Stimulated activated CD8-positive, alpha-beta memory T cell treated with anti-CD3 and anti-CD28 coated beads, Interleukin-4, amount 100 ng/mL, for 48 hours (primary cell): ENCODE results near the gene JAKMIP1.

Experiments used
- DNase-seq: peaks from one replicate; pipeline ENCODE4 v3.0.0-alpha.2; 2020

Gene JAKMIP1

DNA sequence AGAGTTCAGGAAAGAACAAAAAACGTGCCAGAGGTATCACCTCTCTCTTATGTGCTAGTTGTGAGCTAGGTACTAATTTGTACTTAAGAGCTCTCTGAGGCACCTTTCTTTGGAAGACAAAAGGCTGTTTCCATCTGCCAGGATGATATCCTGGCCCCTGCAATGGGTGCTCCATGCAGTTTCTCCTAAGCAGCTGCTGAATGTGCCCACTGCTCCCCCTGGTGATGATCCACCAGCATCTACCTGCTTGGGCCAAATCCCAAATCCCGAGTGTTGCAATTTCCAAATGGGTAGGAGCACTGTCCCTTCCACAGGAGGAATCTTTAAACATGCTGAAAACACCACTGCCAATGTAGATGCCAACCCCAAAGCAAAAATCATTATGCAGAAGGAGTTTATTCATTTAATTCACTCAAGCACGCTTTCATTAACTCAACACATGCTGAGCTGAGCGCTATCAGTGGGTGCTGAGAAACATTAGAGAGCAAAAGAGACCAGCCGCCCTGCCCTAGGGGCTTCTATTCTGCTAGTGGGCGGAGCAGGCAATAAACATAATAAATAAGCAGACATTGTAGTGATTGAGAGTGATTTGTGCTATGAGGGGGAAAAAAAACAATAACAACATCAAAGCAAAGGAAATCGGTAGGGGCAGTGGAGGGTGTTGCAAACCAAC is 112.5 kb downstream of the JAKMIP1 start:
- no peak for DNase-seq

DNA sequence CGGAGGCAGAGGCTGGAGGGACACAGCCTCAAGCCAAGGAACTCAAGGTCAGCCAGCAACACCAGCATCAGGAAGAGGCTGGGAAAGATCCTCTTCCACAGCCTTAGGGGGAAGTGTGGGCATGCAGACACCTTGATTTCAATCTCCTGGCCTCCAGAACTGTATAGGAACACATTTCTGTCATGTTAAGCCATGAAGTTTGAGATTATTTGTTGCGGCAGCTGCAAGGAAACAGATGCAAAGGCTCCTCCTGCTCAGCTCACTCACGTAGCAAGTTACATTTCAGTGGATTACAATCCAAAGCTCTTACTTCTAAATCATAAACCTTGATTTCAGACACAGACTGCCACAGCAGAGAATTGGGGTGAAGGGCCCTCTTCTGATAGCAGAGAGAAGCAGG is 113.5 kb downstream of the JAKMIP1 start:
- DNase-seq = no peak

DNA sequence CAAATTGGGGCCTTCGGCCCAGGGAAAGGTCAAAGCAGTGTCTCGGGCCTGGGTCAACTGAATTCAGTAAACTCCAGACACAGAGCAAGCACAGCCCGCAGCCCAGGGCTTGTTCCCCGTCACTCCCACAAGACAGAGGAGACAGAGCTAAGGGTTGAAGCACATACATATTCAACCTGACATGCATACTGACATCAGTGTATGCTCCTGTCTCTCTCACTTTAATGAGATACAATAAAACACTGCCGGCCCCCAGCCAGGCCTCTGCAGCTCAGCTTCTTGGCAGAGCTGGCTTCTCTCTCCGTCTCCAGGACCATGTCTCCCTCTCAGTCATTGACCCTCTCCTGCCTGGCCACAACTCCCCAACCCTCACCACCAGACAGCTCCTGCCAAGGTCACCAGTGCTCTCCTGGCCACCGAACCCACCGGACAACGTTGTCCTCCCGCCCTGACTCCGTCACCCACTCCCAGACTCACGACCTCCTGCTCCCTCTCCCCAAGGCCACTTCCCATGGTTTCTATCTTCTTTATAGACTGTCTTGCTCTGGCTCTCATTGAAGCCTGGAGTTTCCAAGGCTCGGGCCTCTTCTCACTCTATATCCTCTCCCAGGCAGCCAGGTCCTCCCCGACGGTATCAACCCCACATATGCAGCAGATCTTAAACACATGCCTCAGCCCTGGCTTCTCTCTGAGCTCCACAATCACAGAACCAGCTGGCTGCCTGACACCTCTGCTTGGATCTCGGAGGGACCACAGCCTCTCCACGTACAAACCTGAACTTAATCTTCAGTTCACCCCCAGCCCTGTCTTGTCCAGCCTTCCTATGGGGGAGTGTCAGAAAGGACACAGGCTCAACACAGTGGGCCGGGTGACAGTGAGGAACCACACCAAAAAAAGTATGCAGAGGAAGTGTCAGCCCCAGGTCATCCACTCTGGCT is 114.4 kb downstream of the JAKMIP1 start:
- no peak for DNase-seq

- no peak for DNase-seq
These were observed 115.2 kb downstream of the JAKMIP1 start for GRCh38 chr4:6085028-6085690.

DNA sequence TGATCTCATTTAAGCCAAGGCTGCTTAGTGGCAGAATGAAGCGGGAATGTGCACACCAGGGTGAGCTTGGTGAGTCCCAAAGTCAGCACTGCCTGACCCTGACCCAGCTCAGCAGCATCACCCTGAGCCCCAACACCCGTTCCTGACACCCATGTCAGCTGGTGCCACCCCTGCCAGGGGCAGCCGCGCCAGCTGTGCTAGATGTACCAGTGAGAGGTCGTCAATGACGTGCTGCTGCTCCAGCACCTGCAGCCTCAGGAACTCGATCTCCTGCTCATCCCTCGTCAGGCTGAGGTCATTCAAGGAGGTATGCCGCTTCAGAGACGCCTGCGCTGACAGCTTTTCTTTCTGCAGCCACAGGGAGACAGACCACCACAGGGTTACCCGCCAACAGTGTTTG is 120.4 kb downstream of the JAKMIP1 start:
- DNase-seq = no peak

GRCh38 chr4:6078560-6078959 is 121.8 kb downstream of the JAKMIP1 start:
- DNase-seq = no peak

DNA sequence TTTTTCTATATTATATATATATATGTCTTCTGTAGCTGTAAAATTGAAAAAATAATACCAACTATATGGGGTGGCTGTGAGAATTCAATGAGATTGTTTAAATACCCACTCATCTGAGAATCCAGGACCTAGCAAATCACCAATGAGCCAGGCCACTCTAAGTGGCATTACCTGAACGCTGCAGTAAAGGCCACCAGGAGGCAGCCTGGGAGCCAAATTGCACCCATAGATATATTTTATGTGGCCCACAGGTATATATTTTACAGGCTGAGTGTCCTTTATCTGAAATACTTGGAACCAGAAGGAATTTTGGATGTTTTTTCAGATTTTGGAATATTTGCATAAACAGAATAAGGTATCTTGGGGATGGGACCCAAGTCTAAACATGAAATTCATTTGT is 124.0 kb downstream of the JAKMIP1 start:
- no peak for DNase-seq

- no peak for DNase-seq
These were observed 125.6 kb downstream of the JAKMIP1 start for GRCh38 chr4:6074758-6075157.

- DNase-seq = no peak
These were observed 128.2 kb downstream of the JAKMIP1 start for GRCh38 chr4:6071959-6072720.

DNA sequence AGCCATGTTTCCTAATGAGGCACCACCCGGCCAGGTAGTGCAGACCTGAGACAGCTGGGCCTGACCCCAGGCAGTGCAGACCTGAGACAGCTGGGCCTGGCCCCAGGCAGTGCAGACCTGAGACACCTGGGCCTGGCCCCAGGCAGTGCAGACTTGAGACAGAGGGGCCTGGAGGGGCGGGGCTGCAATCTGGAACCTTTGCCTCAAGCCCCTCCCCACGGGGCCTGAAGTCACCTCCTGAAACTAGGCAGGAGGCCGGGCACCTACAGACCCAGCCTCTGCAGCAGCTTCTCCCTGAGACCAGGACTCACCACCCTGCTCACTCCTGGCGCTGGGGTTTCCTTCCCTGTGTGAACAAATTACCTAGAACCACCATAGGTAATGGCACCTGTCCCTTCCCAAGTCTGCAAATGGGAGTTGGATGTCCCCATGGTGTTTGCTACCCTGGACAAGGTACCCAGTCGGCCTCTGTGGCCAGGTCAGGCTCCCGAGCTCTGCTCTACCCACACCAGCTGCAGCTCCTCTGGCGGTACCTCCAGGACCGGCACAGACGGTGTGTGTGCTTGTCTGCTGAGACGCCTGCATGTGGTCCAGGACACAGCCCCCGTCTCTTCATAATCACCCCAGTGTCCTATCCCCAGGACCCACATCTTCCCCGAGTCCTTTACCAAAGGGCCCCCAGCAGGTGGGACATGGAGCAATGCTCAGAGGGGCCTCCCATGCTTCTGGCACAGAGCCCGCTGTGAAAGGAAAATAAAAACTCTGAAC is 129.0 kb downstream of the JAKMIP1 start:
- DNase-seq = no peak

GRCh38 chr4:6069845-6070709 is 130.3 kb downstream of the JAKMIP1 start:
- DNase-seq = no peak

DNA sequence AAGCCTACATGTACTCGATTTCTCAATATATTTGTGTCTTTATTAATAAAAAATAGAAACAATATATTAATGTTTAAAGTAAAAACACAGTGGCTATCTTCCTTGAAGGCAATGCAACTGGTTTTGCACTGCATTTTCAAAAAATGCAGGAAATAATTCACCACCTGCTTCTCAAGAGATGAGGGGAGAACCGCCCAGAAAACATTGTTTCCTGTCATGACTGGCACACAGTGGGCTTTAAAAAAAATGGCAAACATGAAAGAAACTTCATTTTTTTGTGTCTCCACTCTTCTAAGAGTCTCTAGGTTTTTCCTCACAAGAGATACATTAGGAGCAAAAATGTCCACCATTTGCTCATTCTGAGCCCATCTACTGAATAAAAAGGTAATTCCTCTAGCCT is 131.4 kb downstream of the JAKMIP1 start:
- no peak for DNase-seq

DNA sequence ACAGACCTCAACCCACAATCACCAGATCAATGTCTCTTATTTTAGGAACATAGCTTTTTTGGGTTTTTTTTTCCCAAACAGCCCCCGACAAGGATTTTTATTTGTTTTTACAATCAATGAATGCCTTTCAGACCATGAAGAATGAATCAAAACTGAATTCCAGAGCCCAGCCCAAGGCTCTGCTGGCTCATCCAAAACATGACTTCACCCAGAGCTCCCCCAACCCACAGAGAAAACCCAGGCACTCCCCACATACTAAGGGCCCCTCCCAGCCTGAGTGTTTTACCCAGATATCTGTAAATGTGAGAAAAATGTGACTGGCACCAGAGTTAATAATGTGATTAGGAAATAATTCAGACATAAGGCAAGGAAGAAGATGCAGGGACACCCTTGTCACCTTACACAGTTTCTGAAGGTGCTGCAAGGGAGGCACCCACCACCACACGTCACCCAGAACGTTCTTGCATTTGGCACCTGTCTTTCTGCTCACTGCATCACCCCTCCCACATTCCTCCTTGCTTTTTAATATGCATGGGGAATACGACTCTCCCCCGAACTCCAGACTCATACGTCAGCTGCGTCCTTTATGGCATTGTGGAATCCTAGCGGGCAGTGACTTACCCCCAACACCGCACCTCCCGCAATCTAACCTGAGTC is 134.3 kb downstream of the JAKMIP1 start:
- no peak for DNase-seq

DNA sequence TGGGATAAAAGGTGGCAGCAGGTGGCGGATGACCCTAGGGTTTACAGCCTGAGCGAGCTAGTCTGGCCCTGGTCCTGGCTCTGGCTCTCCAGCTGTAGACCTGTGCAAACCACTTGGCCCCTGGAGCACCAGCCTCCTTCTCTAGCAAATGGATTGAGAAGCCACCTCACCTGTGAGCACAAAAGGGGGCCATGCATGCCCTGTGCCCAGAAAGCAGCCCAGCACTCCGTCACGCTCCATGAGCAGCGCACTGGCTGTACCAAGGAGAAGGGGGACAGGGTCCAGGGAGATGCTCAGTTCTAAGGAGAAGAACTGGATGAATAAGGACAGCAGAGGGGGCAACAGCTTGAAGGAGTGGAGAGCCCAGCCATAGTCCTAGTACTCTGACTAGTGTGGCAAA is 135.2 kb downstream of the JAKMIP1 start:
- DNase-seq = no peak

- DNase-seq = no peak
These were observed 136.0 kb downstream of the JAKMIP1 start for GRCh38 chr4:6064383-6064782.

DNA sequence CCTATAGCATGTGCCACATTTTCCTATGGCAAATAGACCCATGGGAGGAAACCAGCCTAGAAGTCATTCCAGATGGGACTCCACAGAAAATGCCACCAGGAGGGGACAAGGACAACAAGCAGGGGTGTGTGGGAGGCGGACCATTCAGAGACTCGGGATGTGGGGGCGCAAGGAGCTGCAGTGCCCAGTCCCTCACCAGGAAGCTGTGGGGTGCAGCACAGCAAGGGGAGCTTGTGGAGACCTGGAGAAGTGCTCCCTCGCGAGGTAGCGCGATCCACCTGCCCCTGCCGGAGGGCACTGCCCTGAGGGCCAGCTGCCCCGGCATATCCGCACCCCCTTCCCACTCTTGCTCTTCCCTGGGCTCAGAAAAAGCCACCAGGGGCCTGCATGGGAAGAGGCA is 136.7 kb downstream of the JAKMIP1 start:
- DNase-seq = no peak

GRCh38 chr4:6062133-6062532 is 138.2 kb downstream of the JAKMIP1 start:
- no peak for DNase-seq

DNA sequence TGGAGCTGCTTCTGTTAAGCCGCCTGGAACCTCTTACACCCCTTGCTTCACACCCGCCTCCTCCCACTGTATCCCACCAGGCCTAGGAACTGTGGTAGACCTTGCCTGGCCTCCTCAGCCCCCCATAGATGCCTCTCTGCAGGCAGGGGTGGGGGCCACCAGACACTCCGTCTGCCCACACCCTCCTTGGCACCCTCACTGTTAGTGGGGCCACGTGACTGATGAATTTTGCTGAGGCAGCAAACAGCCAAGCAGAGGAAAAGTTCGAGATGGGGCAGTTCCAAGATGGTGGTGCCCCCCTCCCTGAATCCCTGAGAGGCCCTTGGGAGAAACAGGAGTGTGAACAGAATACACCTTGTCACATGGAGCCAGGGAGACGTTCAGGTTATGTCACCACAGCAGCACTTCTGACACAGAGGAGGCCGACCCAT is 141.0 kb downstream of the JAKMIP1 start:
- no peak for DNase-seq

DNA sequence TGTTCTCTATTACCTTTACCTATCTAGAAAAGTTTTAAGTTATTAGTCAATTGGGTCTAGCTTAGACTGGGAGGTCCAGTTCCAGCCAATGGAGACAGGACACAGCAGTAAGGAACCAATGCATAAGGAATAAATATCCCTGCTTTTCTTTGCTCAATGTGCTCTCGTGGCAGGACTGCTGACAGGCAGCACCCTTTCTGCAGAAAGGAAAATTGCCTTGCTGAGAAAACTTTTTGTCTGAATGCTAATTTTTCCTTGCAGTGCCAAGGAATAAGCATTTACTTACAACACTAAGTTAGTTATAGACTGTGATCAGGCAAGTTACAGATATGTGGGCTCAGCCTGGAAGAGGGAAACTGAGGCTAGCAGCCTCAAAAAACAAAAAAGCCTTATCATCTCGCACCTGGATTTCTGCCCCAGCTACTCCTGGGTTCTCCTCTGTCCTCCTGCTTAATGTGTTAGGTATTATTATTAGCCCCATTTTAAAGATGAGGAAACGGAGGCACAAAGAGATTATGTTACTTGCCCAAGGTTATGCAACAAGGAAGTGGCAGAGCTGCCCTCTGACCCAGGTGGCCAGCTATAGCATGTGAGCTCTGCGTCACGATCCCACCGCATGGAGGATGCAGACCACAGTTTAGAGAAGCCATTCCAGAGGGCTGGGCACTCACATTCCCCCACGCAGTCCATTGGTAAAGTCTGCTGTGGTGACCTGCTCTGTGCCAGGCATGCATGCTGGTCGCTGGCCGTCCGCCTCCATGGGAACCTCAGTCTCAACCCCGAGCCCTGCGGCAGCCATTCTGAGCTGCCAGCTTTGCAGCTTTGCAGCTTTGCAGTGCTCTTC is 141.6 kb downstream of the JAKMIP1 start:
- DNase-seq = no peak
